Esophagus squamous epithelium (tissue), 4 donors: ENCODE measurements around the gene SHC1.

Source experiments
- CTCF ChIP-seq, 6 experiments: fragments of 450-650 bp in 4 of 6; fragments of 200-600 bp in 2 of 6; sonication (generic) in 2 of 6; IDR thresholded peaks; one replicate each; pipeline ENCODE4 v1.5.1; 2016 to 2019; ENCODE audit warnings: antibody characterized with exemption in 6 of 6, mild to moderate bottlenecking in 4 of 6, moderate library complexity in 4 of 6
- POLR2A ChIP-seq, 4 donors: fragments of 450-650 bp; IDR thresholded peaks; one replicate each; pipeline ENCODE4 v1.6.1; 2017; ENCODE audit warnings: antibody characterized with exemption in 4 of 4, mild to moderate bottlenecking in 4 of 4, moderate library complexity in 3 of 4

- TF ChIP-seq POLR2A (IDR thresholded peaks at IDR 0.05), result no peak
- TF ChIP-seq CTCF (IDR thresholded peaks at IDR 0.05), result no peak
These were observed 57.8 kb downstream of the SHC1 start for GRCh38 chr1:154912755-154913154.
